ENCODE measurements around the gene SMARCC2.
A peak's percentile ranks its signal among the peaks of the same experiment; 100 is the strongest.
"Not testable (repeated sequence)": the region's sequence is repeated elsewhere in the genome, so short reads cannot be mapped to it uniquely, and the experiment has no call there.

The SMARCC2 gene

GRCh38 chr12:56197921-56198635, 8.8 kb upstream of the SMARCC2 start:
- DNase-seq (ENCODE audit: low read depth, low spot score) = no peak
- H3K4me3 ChIP-seq (ENCODE audit: low read depth, low read length) = no peak overlapping the region
- POLR2A ChIA-PET = interaction anchor here (1.5 to 3.1 kb wide), 3 partner anchors 8 to 23 kb away, joined by 5 to 49 read pairs (median 7); partner anchors contain the start of genes RNF41 and SMARCC2
- CTCF ChIA-PET = interaction anchor here (0.6 to 5.6 kb wide), 5 partner anchors 8 to 112 kb away, joined by 3 to 58 read pairs (median 16); partner anchors contain the start of genes ANKRD52, RNF41 and SMARCC2
- TF ChIP-seq, protein P1, sequence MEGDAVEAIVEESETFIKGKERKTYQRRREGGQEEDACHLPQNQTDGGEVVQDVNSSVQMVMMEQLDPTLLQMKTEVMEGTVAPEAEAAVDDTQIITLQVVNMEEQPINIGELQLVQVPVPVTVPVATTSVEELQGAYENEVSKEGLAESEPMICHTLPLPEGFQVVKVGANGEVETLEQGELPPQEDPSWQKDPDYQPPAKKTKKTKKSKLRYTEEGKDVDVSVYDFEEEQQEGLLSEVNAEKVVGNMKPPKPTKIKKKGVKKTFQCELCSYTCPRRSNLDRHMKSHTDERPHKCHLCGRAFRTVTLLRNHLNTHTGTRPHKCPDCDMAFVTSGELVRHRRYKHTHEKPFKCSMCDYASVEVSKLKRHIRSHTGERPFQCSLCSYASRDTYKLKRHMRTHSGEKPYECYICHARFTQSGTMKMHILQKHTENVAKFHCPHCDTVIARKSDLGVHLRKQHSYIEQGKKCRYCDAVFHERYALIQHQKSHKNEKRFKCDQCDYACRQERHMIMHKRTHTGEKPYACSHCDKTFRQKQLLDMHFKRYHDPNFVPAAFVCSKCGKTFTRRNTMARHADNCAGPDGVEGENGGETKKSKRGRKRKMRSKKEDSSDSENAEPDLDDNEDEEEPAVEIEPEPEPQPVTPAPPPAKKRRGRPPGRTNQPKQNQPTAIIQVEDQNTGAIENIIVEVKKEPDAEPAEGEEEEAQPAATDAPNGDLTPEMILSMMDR (IDR thresholded peaks at IDR 0.05; ENCODE audit: insufficient read depth, low read length, missing control alignments) = no peak

GRCh38 chr12:56196818-56197550, 7.7 kb upstream of the SMARCC2 start:
- H3K4me3 ChIP-seq (ENCODE audit: low read depth, low read length) = not testable (repeated sequence)
- ChIA-PET CTCF (interaction anchor here (1.2 to 5.0 kb wide), 4 partner anchors 10 to 295 kb away, joined by 3 to 58 read pairs (median 11); partner anchors contain the start of genes ANKRD52 and RNF41), POLR2A (interaction anchor here (0.6 to 3.1 kb wide), 11 partner anchors 9 to 163 kb away, joined by 3 to 49 read pairs (median 4); partner anchors contain the start of genes ANKRD52, COQ10A, ESYT1 and RNF41)
- DNase-seq (ENCODE audit: low read depth, low spot score) = peak; percentile 95

GRCh38 chr12:56193025-56193578, 3.8 kb upstream of the SMARCC2 start:
- H3K4me3 ChIP-seq (ENCODE audit: low read depth, low read length) = no peak overlapping the region
- DNase-seq (ENCODE audit: low read depth, low spot score) = peak; percentile 45
- CTCF ChIA-PET = interaction anchor here (0.6 to 7.4 kb wide), 22 partner anchors 9 to 271 kb away, joined by 3 to 311 read pairs (median 8); partner anchors contain the start of genes ANKRD52, COQ10A, ESYT1 and RNF41
- POLR2A ChIA-PET = no interaction called here
- TF ChIP-seq, protein P1 (IDR thresholded peaks at IDR 0.05; ENCODE audit: insufficient read depth, low read length, missing control alignments) = peak; percentile 59

DNA sequence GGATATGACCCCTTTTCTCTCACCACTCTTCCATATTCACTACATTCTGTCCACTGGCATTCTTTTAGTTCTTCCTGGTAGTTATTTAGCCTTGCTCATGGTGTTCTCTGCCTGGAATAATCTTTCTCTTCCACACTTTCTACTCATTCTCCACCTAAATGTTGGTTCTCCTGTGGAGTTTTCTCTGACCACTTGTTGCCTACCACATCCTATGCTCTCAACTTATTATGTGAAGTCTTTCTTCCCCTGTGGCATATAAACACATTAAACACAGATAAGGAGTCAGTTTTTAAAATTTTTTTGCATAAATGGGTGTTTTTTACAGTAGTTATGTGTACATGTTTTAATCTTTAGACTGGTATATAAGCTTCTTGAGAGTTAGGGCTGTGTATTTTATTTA, 3.3 kb upstream of the SMARCC2 start:
- ChIA-PET CTCF (interaction anchor here (0.6 to 7.4 kb wide), 17 partner anchors 9 to 271 kb away, joined by 3 to 311 read pairs (median 8); partner anchors contain the start of genes ANKRD52, ESYT1, RNF41 and ZC3H10), POLR2A (no interaction called here)
- DNase-seq (ENCODE audit: low read depth, low spot score) = no peak
- no peak overlapping the region for H3K4me3 ChIP-seq (ENCODE audit: low read depth, low read length)
- TF ChIP-seq, protein P1 (IDR thresholded peaks at IDR 0.05; ENCODE audit: insufficient read depth, low read length, missing control alignments) = no peak

DNA sequence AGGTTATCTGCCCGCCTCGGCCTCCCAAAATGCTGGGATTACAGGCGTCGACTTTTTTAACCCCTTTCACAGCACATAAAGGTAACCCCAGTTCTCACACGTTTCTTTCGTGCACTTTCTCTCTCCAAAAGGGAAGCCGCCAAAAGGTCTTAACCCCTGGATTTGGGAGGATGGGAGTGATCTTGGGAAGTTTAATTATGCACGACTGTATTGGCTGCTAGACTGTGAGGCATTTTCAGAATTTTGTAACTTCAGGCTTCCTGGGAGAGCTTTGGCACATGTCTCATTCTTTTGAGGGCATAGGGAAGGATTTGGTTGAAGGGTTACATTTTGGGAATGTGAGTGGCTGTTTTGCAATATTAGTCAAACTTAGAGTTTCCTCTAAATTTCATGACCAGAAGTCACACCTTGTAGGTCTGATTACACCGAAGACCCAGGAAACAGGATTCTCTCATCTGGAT, 1.4 kb upstream of the SMARCC2 start:
- POLR2A ChIA-PET = interaction anchor here (2.0 to 2.8 kb wide), 2 partner anchors 31 to 73 kb away, joined by 24 to 32 read pairs; partner anchors contain the start of genes RNF41, RPL41 and ZC3H10
- TF ChIP-seq, protein P1 (IDR thresholded peaks at IDR 0.05; ENCODE audit: insufficient read depth, low read length, missing control alignments) = no peak
- CTCF ChIA-PET = interaction anchor here (1.0 to 7.4 kb wide), 18 partner anchors 10 to 452 kb away, joined by 3 to 311 read pairs (median 20); partner anchors contain the start of genes ANKRD52, ESYT1, RNF41 and ZC3H10
- H3K4me3 ChIP-seq (ENCODE audit: low read depth, low read length) = peak overlapping the region; percentile 82
- DNase-seq (ENCODE audit: low read depth, low spot score) = no peak
